WTC11 (cell line): ENCODE measurements around the gene CAPRIN2. TPM values are rescaled to one million over a fixed set of nuclear protein-coding genes. Genes with fewer than 3 reads are reported as not detected.

Experiments
- ATAC-seq: fragments of 200-7000 bp; cut with Tn5 transposase; 2 replicates; pipeline ENCODE4 v1.10.0; 2021; ENCODE audit warnings: mild to moderate bottlenecking, moderate library complexity
- CTCF ChIA-PET: fragments of 300-600 bp; sonication (Branson Sonifier 250); formaldehyde crosslinking; loops from one replicate; lab custom pipeline; 2021; ENCODE audit warnings: antibody characterized with exemption; lab: Charles Lee
- POLR2A ChIA-PET: fragments of 350-600 bp; sonication (Branson Sonifier 250); formaldehyde crosslinking; loops from one replicate; lab custom pipeline; 2021; ENCODE audit warnings: antibody characterized with exemption; lab: Charles Lee
- DNase-seq: peaks from one replicate; pipeline ENCODE4 v3.0.0; 2021; ENCODE audit warnings: low spot score
- H3K27ac Mint-ChIP-seq: 2 replicates; pipeline ENCODE4 v1.8.0; 2021; ENCODE audit warnings: mixed read lengths
- H3K27me3 Mint-ChIP-seq: 2 replicates; pipeline ENCODE4 v1.8.0; 2021; ENCODE audit warnings: low read depth, mild to moderate bottlenecking, moderate library complexity, mixed read lengths
- H3K36me3 Mint-ChIP-seq: 2 replicates; pipeline ENCODE4 v1.8.0; 2021; ENCODE audit warnings: mixed read lengths
- H3K4me1 Mint-ChIP-seq: 2 replicates; pipeline ENCODE4 v1.8.0; 2022; ENCODE audit warnings: mixed read lengths
- H3K4me3 Mint-ChIP-seq: 2 replicates; pipeline ENCODE4 v1.8.0; 2021; ENCODE audit warnings: mild to moderate bottlenecking, moderate library complexity, mixed read lengths
- H3K9me3 Mint-ChIP-seq: 2 replicates; pipeline ENCODE4 v1.8.0; 2021; ENCODE audit warnings: mixed read lengths
- ATF3 ChIP-seq: sonication (generic); formaldehyde crosslinking; conservative IDR thresholded peaks from 2 replicates; pipeline ENCODE4 v1.8.1; 2022; ENCODE audit warnings: mild to moderate bottlenecking, missing genetic modification reagents
- CBFB ChIP-seq: sonication (generic); formaldehyde crosslinking; IDR thresholded peaks from 2 replicates; pipeline ENCODE4 v1.8.1; 2022; ENCODE audit warnings: mild to moderate bottlenecking, low read depth, missing genetic modification reagents
- E2F4 ChIP-seq: sonication (generic); formaldehyde crosslinking; IDR thresholded peaks from 2 replicates; pipeline ENCODE4 v1.8.1; 2022; ENCODE audit warnings: low read depth, mild to moderate bottlenecking, moderate library complexity, missing genetic modification reagents, borderline replicate concordance
- ELF4 ChIP-seq: sonication (generic); formaldehyde crosslinking; IDR thresholded peaks from 2 replicates; pipeline ENCODE4 v1.8.1; 2022; ENCODE audit warnings: low read depth, mild to moderate bottlenecking, moderate library complexity, missing genetic modification reagents
- ESRRA ChIP-seq: sonication (generic); formaldehyde crosslinking; IDR thresholded peaks from 2 replicates; pipeline ENCODE4 v1.8.1; 2022; ENCODE audit warnings: mild to moderate bottlenecking, missing genetic modification reagents, borderline replicate concordance
- FOXJ3 ChIP-seq: sonication (generic); formaldehyde crosslinking; IDR thresholded peaks from 2 replicates; pipeline ENCODE4 v1.9.0; 2021; ENCODE audit warnings: missing genetic modification reagents, mild to moderate bottlenecking, borderline replicate concordance
- GABPB1 ChIP-seq: sonication (generic); formaldehyde crosslinking; IDR thresholded peaks from 2 replicates; pipeline ENCODE4 v1.8.1; 2023; ENCODE audit warnings: mild to moderate bottlenecking, missing genetic modification reagents
- GRHL2 ChIP-seq: fragments of 250-450 bp; sonication (Bioruptor Pico); IDR thresholded peaks from 2 replicates; pipeline ENCODE4 v1.8.0; 2022; ENCODE audit warnings: mild to moderate bottlenecking, moderate library complexity; ENCODE audit not compliant: insufficient replicate concordance, severe bottlenecking
- IRF1 ChIP-seq: sonication (generic); formaldehyde crosslinking; IDR thresholded peaks from 2 replicates; pipeline ENCODE4 v1.8.0; 2023; ENCODE audit warnings: missing genetic modification reagents
- MYBL2 ChIP-seq: sonication (generic); formaldehyde crosslinking; IDR thresholded peaks from 2 replicates; pipeline ENCODE4 v1.8.1; 2023; ENCODE audit warnings: mild to moderate bottlenecking, moderate library complexity, missing genetic modification reagents
- PRDM15 ChIP-seq: sonication (generic); formaldehyde crosslinking; IDR thresholded peaks from 2 replicates; pipeline ENCODE4 v1.8.0; 2022; ENCODE audit warnings: missing genetic modification reagents
- SMAD3 ChIP-seq: sonication (generic); formaldehyde crosslinking; IDR thresholded peaks from 2 replicates; pipeline ENCODE4 v1.8.0; 2022; ENCODE audit warnings: missing genetic modification reagents, mild to moderate bottlenecking, borderline replicate concordance
- TP53 ChIP-seq: sonication (generic); formaldehyde crosslinking; IDR thresholded peaks from 2 replicates; pipeline ENCODE4 v1.8.1; 2023; ENCODE audit warnings: mild to moderate bottlenecking, missing genetic modification reagents
- ZBTB21 ChIP-seq: sonication (generic); formaldehyde crosslinking; IDR thresholded peaks from 2 replicates; pipeline ENCODE4 v1.8.1; 2023; ENCODE audit warnings: mild to moderate bottlenecking, missing genetic modification reagents, borderline replicate concordance
- ZNF232 ChIP-seq: sonication (generic); formaldehyde crosslinking; IDR thresholded peaks from 2 replicates; pipeline ENCODE4 v1.8.0; 2022; ENCODE audit warnings: mild to moderate bottlenecking, missing genetic modification reagents
- ZNF281 ChIP-seq: sonication (generic); formaldehyde crosslinking; IDR thresholded peaks from 2 replicates; pipeline ENCODE4 v1.8.0; 2023; ENCODE audit warnings: mild to moderate bottlenecking, missing genetic modification reagents
- ZNF317 ChIP-seq: sonication (generic); formaldehyde crosslinking; IDR thresholded peaks from 2 replicates; pipeline ENCODE4 v1.8.1; 2023; ENCODE audit warnings: low read depth, mild to moderate bottlenecking, moderate library complexity, missing genetic modification reagents, borderline replicate concordance
- ZNF396 ChIP-seq: fragments of 250-450 bp; sonication (Bioruptor Pico); IDR thresholded peaks from 2 replicates; pipeline ENCODE4 v1.8.0; 2021; ENCODE audit warnings: mild to moderate bottlenecking, moderate library complexity, borderline replicate concordance
- ZNF423 ChIP-seq: fragments of 250-450 bp; sonication (Bioruptor Pico); IDR thresholded peaks from 2 replicates; pipeline ENCODE4 v2.1.2; 2022; ENCODE audit warnings: mild to moderate bottlenecking, moderate library complexity
- ZNF425 ChIP-seq: fragments of 250-450 bp; sonication (Bioruptor Pico); conservative IDR thresholded peaks from 2 replicates; pipeline ENCODE4 v1.9.0; 2021; ENCODE audit warnings: mild to moderate bottlenecking
- ZSCAN18 ChIP-seq: fragments of 250-450 bp; sonication (Bioruptor Pico); IDR thresholded peaks from 2 replicates; pipeline ENCODE4 v2.1.2; 2022; ENCODE audit warnings: mild to moderate bottlenecking, moderate library complexity
- total RNA-seq: library from RNA; stranded (reverse); gene quantifications from 3 replicates; pipeline ENCODE4 v1.2.3, GENCODE V29; 2021

The CAPRIN2 gene
- total RNA-seq, 1 experiment from 2014 or later, result 62.7 TPM

- TF ChIP-seq ZBTB21 (no peak), ZSCAN18 (CRISPR knock-in tag) (no peak), ZNF423 (no peak), GRHL2 (no peak), CBFB (CRISPR knock-in tag) (no peak), ZNF425 (CRISPR knock-in tag) (no peak)
Measured at GRCh38 chr12:30748147-30748546, 6.6 kb downstream of the CAPRIN2 start (continued).

GRCh38 chr12:30746190-30746589, 8.6 kb downstream of the CAPRIN2 start:
- CTCF ChIA-PET, result interaction anchor here (1.3 kb wide), 1 partner anchor 50 kb away, joined by 11 read pairs; the partner anchor contains the start of gene IPO8
- Mint-ChIP-seq H3K27ac (peak overlapping the region; percentile 29; the same call in 1 of the 2 replicates), H3K36me3 (peaks cover 32% of the 10 kb centered on the region), H3K27me3 (no peaks in the 10 kb centered on the region), H3K9me3 (no peaks in the 10 kb centered on the region), H3K4me3 (no peak overlapping the region), H3K4me1 (peaks cover 29% of the 10 kb centered on the region)
- ATAC-seq (no peak), DNase-seq (no peak)
- POLR2A ChIA-PET, result no interaction called here
- TF ChIP-seq TP53 (CRISPR knock-in tag), result no peak
- TF ChIP-seq ESRRA (CRISPR knock-in tag), result no peak
- no peak for TF ChIP-seq GABPB1 (CRISPR knock-in tag)
- no peak for TF ChIP-seq SMAD3 (CRISPR knock-in tag)
- no peak for TF ChIP-seq PRDM15
- no peak for TF ChIP-seq E2F4
- no peak for TF ChIP-seq MYBL2 (CRISPR knock-in tag)
- TF ChIP-seq ZNF281 (CRISPR knock-in tag), result no peak
- TF ChIP-seq ZNF396 (CRISPR knock-in tag), result no peak
- TF ChIP-seq ZNF232 (CRISPR knock-in tag), result no peak
- no peak for TF ChIP-seq IRF1
- TF ChIP-seq ZNF317 (CRISPR knock-in tag), result no peak
- no peak for TF ChIP-seq ATF3
- TF ChIP-seq FOXJ3 (CRISPR knock-in tag), result no peak
- TF ChIP-seq ELF4, result no peak
